ENCODE results near the gene PIAS4.

PIAS4 gene

GRCh38 chr19:4023600-4024398, 16.3 kb downstream of the PIAS4 start:
- no peak for TF ChIP-seq CTCF (IDR thresholded peaks at IDR 0.05)

DNA sequence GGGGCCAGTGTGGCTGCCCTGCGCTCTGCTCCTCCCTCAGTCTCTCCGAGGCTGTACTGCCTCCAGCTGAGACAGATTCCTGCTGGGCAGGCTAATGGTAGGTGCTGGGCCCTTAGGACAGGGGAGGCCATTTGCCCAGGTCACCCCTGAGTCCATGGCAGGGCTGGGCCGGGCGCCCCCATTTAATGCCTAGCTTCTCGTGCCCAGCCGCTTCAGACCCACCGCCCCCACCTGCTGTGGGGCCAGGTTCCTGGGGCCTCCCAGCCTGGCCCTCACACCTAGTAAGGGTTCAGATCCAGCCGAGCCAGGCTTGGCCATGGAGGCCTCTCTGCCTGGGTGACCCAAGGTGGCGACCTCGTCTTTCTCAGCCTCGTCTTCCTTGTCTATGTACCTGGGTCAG, 17.8 kb downstream of the PIAS4 start:
- TF ChIP-seq CTCF (IDR thresholded peaks at IDR 0.05), result no peak

- TF ChIP-seq CTCF (IDR thresholded peaks at IDR 0.05), result no peak
Observed at GRCh38 chr19:4027146-4027545, 19.6 kb downstream of the PIAS4 start.

- no peak for TF ChIP-seq CTCF (IDR thresholded peaks at IDR 0.05)
Observed at GRCh38 chr19:4028334-4029246, 21.1 kb downstream of the PIAS4 start.

DNA sequence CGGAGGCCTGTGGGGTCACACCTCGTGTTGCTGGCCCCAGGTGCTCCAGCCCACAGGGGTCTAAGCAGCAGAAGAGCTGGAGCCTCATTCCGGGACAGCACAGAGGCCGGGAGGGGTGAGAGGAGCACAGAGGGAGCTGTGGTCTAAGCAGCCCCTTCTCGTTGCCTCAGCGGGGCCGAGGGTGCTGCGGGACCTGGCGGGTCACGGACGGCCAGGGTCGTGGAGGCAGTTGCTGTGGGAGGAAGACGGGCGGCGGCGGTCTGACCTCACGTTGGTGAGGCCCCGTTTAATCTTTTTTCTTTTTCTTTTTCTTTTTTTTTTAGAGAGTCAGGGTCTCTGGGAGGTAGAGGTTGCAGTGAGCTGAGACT, 21.7 kb downstream of the PIAS4 start:
- no peak for TF ChIP-seq CTCF (IDR thresholded peaks at IDR 0.05)

GRCh38 chr19:4030552-4030951, 23.0 kb downstream of the PIAS4 start:
- TF ChIP-seq CTCF (IDR thresholded peaks at IDR 0.05), result no peak

GRCh38 chr19:4030981-4031380, 23.4 kb downstream of the PIAS4 start:
- no peak for TF ChIP-seq CTCF (IDR thresholded peaks at IDR 0.05)

Measured in LNCAP (cell line).